OCI-LY3 (cell line): Measurements from ENCODE around the gene MYG1.
A peak's percentile ranks its signal among the peaks of the same experiment; 100 is the strongest.

Experiments used
- H2AFZ ChIP-seq: fragments of 200-600, 300-600 bp; shearing (Covaris generic); 2 replicates; pipeline ENCODE4 v1.6.0; 2014; ENCODE audit warnings: antibody characterized with exemption, low read depth, low read length
- H3K27ac ChIP-seq: fragments of 200-600, 300-600 bp; sonication (generic); 2 replicates; pipeline ENCODE4 v1.5.1; 2014; ENCODE audit warnings: mild to moderate bottlenecking, low read length, moderate library complexity, mixed read lengths
- H3K27me3 ChIP-seq: fragments of 200-600, 300-600 bp; sonication (generic); 2 replicates; pipeline ENCODE4 v1.6.1; 2014; ENCODE audit warnings: low read depth, low read length, mixed read lengths
- H3K36me3 ChIP-seq: fragments of 200-600, 300-600 bp; sonication (generic); replicated peaks from 2 replicates; pipeline ENCODE3; 2014; ENCODE audit warnings: low read depth, low read length, mixed read lengths
- H3K4me1 ChIP-seq: fragments of 300-600, 200-600 bp; sonication (generic); 2 replicates; pipeline ENCODE4 v1.6.1; 2014; ENCODE audit warnings: low read length, mixed read lengths
- H3K4me2 ChIP-seq: fragments of 200-600, 300-600 bp; sonication (generic); 2 replicates; pipeline ENCODE4 v1.6.1; 2014; ENCODE audit warnings: low read length, mixed read lengths
- H3K4me3 ChIP-seq: fragments of 300-600, 200-600 bp; sonication (generic); 2 replicates; pipeline ENCODE4 v1.5.1; 2014; ENCODE audit warnings: antibody characterized with exemption, mild to moderate bottlenecking, low read length, moderate library complexity
- H3K79me2 ChIP-seq: fragments of 300-600, 200-600 bp; shearing (Covaris generic); 2 replicates; pipeline ENCODE4 v1.6.1; 2014; ENCODE audit warnings: mild to moderate bottlenecking, low read length, mixed read lengths
- H3K9ac ChIP-seq: fragments of 300-600, 200-600 bp; shearing (Covaris generic); 2 replicates; pipeline ENCODE4 v1.6.0; 2014; ENCODE audit warnings: mild to moderate bottlenecking, low read length, moderate library complexity
- H3K9me3 ChIP-seq: fragments of 200-600, 300-600 bp; shearing (Covaris generic); 2 replicates; pipeline ENCODE4 v1.6.1; 2014; ENCODE audit warnings: low read length, mixed read lengths; ENCODE audit not compliant: insufficient read depth
- H4K20me1 ChIP-seq: fragments of 200-600, 300-600 bp; sonication (generic); 2 replicates; pipeline ENCODE4 v1.6.1; 2016; ENCODE audit warnings: low read length, mixed read lengths; ENCODE audit not compliant: insufficient read depth
- EZH2phosphoT487 ChIP-seq: fragments of 200-600 bp; shearing (Covaris generic); IDR thresholded peaks from 2 replicates; pipeline ENCODE4 v1.6.1; 2018; ENCODE audit warnings: antibody characterized with exemption, mixed run types, low read depth
- TF ChIP-seq, protein P1 (sequence below): fragments of 200-600, 300-600 bp; sonication (generic); IDR thresholded peaks from 2 replicates; pipeline ENCODE4 v1.5.1; 2014; ENCODE audit warnings: antibody characterized with exemption, low read length, low read depth

MYG1 gene

DNA sequence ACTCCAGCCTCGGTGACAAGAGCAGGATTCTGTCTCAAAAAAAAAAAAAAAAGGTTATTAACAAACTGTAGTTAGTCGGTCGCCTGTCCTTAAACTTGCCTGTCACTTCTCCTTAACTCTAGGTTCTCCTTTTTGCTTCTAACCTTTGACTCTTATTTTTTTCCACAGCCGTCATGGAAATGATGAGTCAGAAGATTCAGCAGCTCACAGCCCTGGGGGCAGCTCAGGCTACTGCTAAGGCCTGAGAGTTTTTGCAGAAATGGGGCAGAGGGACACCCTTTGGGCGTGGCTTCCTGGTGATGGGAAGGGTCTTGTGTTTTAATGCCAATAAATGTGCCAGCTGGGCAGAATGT lies 418 bp upstream of the MYG1 start:
- no peaks in the 10 kb centered on the region for H3K9me3 ChIP-seq
- H3K4me1 ChIP-seq, result peaks cover 27% of the 10 kb centered on the region
- H4K20me1 ChIP-seq, result no peaks in the 10 kb centered on the region
- no peak overlapping the region for H3K9ac ChIP-seq
- TF ChIP-seq, protein P1, sequence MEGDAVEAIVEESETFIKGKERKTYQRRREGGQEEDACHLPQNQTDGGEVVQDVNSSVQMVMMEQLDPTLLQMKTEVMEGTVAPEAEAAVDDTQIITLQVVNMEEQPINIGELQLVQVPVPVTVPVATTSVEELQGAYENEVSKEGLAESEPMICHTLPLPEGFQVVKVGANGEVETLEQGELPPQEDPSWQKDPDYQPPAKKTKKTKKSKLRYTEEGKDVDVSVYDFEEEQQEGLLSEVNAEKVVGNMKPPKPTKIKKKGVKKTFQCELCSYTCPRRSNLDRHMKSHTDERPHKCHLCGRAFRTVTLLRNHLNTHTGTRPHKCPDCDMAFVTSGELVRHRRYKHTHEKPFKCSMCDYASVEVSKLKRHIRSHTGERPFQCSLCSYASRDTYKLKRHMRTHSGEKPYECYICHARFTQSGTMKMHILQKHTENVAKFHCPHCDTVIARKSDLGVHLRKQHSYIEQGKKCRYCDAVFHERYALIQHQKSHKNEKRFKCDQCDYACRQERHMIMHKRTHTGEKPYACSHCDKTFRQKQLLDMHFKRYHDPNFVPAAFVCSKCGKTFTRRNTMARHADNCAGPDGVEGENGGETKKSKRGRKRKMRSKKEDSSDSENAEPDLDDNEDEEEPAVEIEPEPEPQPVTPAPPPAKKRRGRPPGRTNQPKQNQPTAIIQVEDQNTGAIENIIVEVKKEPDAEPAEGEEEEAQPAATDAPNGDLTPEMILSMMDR, result no peak
- no peak for TF ChIP-seq EZH2phosphoT487
- peaks cover 38% of the 10 kb centered on the region for H3K79me2 ChIP-seq
- peak overlapping the region; percentile 96 for H3K4me2 ChIP-seq
- H3K4me3 ChIP-seq, result peak overlapping the region; percentile 88
- H3K27ac ChIP-seq, result peak overlapping the region; percentile 38
- peaks cover 26% of the 10 kb centered on the region for H3K36me3 ChIP-seq
- H3K27me3 ChIP-seq, result no peaks in the 10 kb centered on the region
- no peak overlapping the region for H2AFZ ChIP-seq

DNA sequence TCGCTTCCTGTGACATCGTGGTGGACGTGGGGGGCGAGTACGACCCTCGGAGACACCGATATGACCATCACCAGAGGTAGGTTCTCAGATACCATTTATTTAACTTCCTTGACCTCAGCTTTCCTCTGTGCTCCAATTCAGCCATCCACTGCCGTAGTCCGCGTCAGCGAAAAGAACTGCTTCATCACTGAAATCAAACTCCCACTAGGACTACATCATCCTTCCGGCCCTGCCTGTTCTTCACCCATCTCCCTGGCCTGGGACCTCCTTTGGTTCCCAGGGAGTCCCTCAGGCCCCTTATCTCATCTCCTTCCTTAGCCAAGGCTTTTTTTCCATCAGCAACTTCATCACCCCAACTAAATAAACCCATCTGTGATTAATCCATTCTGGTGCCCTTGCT lies 692 bp downstream of the MYG1 start:
- H3K36me3 ChIP-seq, result peaks cover 28% of the 10 kb centered on the region
- H3K9me3 ChIP-seq, result no peaks in the 10 kb centered on the region
- H3K9ac ChIP-seq, result peak overlapping the region; percentile 72
- no peaks in the 10 kb centered on the region for H3K27me3 ChIP-seq
- peak overlapping the region; percentile 96 for H3K4me2 ChIP-seq
- 0 out of 2 replicates have a peak overlapping the region, but pooled peaks have one; percentile 32 for H3K27ac ChIP-seq
- no peaks in the 10 kb centered on the region for H4K20me1 ChIP-seq
- H3K4me3 ChIP-seq, result peak overlapping the region; percentile 88
- peak overlapping the region; percentile 50; the same call in 1 of the 2 replicates for H2AFZ ChIP-seq
- TF ChIP-seq, protein P1, result no peak
- no peak for TF ChIP-seq EZH2phosphoT487
- peaks cover 38% of the 10 kb centered on the region for H3K79me2 ChIP-seq
- H3K4me1 ChIP-seq, result peaks cover 22% of the 10 kb centered on the region

DNA sequence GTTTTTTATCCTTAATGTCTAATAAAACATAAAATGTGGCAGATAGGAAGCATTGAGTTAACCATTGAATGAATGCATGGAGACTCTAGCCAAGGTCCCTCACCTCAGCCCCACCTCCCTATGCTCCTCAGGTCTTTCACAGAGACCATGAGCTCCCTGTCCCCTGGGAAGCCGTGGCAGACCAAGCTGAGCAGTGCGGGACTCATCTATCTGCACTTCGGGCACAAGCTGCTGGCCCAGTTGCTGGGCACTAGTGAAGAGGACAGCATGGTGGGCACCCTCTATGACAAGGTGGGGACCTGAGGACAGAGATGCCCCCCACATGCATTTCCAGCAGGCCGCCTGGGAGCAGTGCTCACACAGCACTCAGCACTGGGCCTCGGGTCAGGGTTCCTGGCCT lies 3.4 kb downstream of the MYG1 start:
- peaks cover 12% of the 10 kb centered on the region for H3K79me2 ChIP-seq
- H3K27me3 ChIP-seq, result no peaks in the 10 kb centered on the region
- H3K4me1 ChIP-seq, result peaks cover 13% of the 10 kb centered on the region
- no peak overlapping the region for H3K4me3 ChIP-seq
- no peaks in the 10 kb centered on the region for H3K9me3 ChIP-seq
- H3K36me3 ChIP-seq, result peaks cover 35% of the 10 kb centered on the region
- TF ChIP-seq, protein P1, result no peak
- no peak for TF ChIP-seq EZH2phosphoT487
- no peak overlapping the region for H3K4me2 ChIP-seq
- H4K20me1 ChIP-seq, result no peaks in the 10 kb centered on the region
- H3K27ac ChIP-seq, result no peak overlapping the region
- H2AFZ ChIP-seq, result no peak overlapping the region
- no peak overlapping the region for H3K9ac ChIP-seq

DNA sequence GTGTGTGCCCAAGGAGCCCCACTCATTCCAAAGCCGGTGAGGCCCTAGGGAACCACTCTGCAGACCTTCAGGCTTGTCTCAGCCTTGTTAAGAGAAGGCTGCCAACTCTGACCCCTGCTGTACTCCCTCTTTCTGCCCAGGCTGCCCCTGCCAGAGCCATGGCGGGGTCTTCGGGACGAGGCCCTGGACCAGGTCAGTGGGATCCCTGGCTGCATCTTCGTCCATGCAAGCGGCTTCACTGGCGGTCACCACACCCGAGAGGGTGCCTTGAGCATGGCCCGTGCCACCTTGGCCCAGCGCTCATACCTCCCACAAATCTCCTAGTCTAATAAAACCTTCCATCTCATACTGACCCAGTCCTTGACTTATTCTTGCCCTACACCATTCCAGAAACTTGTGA lies 7.3 kb downstream of the MYG1 start:
- Histone ChIP-seq H3K9me3 (no peaks in the 10 kb centered on the region), H3K4me1 (no peaks in the 10 kb centered on the region), H3K9ac (no peak overlapping the region), H3K4me2 (no peak overlapping the region), H4K20me1 (no peaks in the 10 kb centered on the region), H3K4me3 (no peak overlapping the region), H3K27ac (no peak overlapping the region), H3K36me3 (peaks cover 36% of the 10 kb centered on the region), H3K79me2 (no peaks in the 10 kb centered on the region), H3K27me3 (no peaks in the 10 kb centered on the region), H2AFZ (no peak overlapping the region)
- TF ChIP-seq, protein P1, result no peak
- TF ChIP-seq EZH2phosphoT487, result no peak
